ENCODE results near the gene VTI1A. TPM values are rescaled to one million over a fixed set of nuclear protein-coding genes. Genes with fewer than 3 reads are reported as not detected.

Gene VTI1A
- total and polyA plus RNA-seq, 2 of the 13 experiments (the other 11 are each of a cell fraction or from before 2014, with no cell fraction given) = 11.7 to 32.7 TPM

DNA sequence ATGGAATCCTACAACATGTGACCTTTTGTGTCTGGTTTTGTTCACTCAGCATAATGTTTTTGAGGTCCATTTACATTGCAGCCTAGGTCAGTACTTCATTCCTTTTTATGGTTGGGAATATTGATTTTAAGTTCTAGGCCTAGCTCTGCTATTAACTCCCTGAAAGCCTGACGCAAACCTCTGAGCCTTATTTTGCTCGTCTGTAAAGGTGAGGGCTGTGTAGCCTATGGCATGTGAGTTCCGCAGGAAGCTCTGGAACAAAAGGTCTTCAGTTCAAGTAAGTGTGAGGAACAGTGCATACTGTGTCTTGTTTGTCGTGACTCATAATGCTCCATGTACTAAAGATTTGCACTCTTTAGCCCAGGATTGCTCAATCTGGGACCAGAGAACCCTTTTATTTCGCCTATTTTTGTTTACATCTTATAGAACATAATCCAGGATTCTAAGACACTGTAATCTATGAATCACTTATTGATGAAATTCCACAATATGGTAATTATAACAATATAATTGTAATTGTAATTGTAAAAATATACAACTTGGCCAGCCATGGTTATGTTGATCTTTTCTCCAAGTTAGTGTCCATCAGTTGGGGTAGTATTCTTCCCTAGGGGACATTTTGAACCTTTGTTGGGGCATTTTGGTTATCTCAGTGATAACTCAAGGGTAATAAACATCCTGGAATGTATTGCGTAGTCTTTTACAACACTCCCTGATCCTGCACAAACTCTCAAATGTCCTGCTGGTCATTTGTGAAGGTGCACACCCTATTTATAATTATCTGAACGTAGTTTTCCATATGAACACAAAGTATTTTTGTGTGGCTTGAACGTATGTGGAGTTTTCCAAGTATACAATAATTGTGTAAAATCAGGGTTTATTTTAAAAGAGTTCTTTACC lies 184.7 kb downstream of the VTI1A start (continued):
- TF ChIP-seq TBP (CRISPR knock-in tag; IDR thresholded peaks at IDR 0.05) (no peak), JDP2 (CRISPR knock-in tag; IDR thresholded peaks at IDR 0.05; ENCODE audit: borderline replicate concordance) (no peak), ZBTB1 (CRISPR knock-in tag; IDR thresholded peaks at IDR 0.05; ENCODE audit: borderline replicate concordance) (no peak), GMEB2 (CRISPR knock-in tag; IDR thresholded peaks at IDR 0.05; ENCODE audit: low read depth) (no peak), ZNF780A (CRISPR knock-in tag; IDR thresholded peaks at IDR 0.05) (no peak), NR1H2 (CRISPR knock-in tag; IDR thresholded peaks at IDR 0.05; ENCODE audit: borderline replicate concordance, low read depth) (no peak), FOXP1 (IDR thresholded peaks at IDR 0.05) (0 out of 2 replicates have a peak, but pooled peaks have one; percentile 23), FOXP1 (CRISPR knock-in tag; IDR thresholded peaks at IDR 0.05) (peak; percentile 88), ZNF616 (CRISPR knock-in tag; IDR thresholded peaks at IDR 0.05; ENCODE audit: low read depth) (no peak), NFKBIZ (CRISPR knock-in tag; IDR thresholded peaks at IDR 0.05) (peak; percentile 71; the same call in 1 of the 2 replicates), ZMYM2 (CRISPR knock-in tag; IDR thresholded peaks at IDR 0.05) (peak; percentile 97), TBL1XR1 (IDR thresholded peaks at IDR 0.05; ENCODE audit: borderline replicate concordance, low read length, partially characterized antibody) (no peak), CHCHD3 (CRISPR knock-in tag; IDR thresholded peaks at IDR 0.05) (no peak), PITX1 (CRISPR knock-in tag; IDR thresholded peaks at IDR 0.05) (peak; percentile 83), PHF21A (CRISPR knock-in tag; IDR thresholded peaks at IDR 0.05) (peak; percentile 88), ELF4 (CRISPR knock-in tag; IDR thresholded peaks at IDR 0.05; ENCODE audit: borderline replicate concordance) (no peak), ZBTB21 (CRISPR knock-in tag; IDR thresholded peaks at IDR 0.05) (0 out of 2 replicates have a peak, but pooled peaks have one; percentile 51), REXO4 (CRISPR knock-in tag; IDR thresholded peaks at IDR 0.05; ENCODE audit: borderline replicate concordance) (no peak)
- TF ChIP-seq, protein P1, sequence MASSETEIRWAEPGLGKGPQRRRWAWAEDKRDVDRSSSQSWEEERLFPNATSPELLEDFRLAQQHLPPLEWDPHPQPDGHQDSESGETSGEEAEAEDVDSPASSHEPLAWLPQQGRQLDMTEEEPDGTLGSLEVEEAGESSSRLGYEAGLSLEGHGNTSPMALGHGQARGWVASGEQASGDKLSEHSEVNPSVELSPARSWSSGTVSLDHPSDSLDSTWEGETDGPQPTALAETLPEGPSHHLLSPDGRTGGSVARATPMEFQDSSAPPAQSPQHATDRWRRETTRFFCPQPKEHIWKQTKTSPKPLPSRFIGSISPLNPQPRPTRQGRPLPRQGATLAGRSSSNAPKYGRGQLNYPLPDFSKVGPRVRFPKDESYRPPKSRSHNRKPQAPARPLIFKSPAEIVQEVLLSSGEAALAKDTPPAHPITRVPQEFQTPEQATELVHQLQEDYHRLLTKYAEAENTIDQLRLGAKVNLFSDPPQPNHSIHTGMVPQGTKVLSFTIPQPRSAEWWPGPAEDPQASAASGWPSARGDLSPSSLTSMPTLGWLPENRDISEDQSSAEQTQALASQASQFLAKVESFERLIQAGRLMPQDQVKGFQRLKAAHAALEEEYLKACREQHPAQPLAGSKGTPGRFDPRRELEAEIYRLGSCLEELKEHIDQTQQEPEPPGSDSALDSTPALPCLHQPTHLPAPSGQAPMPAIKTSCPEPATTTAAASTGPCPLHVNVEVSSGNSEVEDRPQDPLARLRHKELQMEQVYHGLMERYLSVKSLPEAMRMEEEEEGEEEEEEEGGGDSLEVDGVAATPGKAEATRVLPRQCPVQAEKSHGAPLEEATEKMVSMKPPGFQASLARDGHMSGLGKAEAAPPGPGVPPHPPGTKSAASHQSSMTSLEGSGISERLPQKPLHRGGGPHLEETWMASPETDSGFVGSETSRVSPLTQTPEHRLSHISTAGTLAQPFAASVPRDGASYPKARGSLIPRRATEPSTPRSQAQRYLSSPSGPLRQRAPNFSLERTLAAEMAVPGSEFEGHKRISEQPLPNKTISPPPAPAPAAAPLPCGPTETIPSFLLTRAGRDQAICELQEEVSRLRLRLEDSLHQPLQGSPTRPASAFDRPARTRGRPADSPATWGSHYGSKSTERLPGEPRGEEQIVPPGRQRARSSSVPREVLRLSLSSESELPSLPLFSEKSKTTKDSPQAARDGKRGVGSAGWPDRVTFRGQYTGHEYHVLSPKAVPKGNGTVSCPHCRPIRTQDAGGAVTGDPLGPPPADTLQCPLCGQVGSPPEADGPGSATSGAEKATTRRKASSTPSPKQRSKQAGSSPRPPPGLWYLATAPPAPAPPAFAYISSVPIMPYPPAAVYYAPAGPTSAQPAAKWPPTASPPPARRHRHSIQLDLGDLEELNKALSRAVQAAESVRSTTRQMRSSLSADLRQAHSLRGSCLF (CRISPR knock-in tag; IDR thresholded peaks at IDR 0.05; ENCODE audit: borderline replicate concordance) = no peak

All from HepG2 (cell line).